CD4-positive, alpha-beta memory T cell (primary cell): Measurements from ENCODE around the gene PCDH10. TPM values are rescaled to one million over a fixed set of nuclear protein-coding genes. Genes with fewer than 3 reads are reported as not detected.

Source experiments
- CTCF ChIA-PET: fragments of 350-600 bp; sonication (Branson Sonifier 250); formaldehyde crosslinking; loops from one replicate; lab custom pipeline; 2021; ENCODE audit warnings: inconsistent platforms; ENCODE audit not compliant: partially characterized antibody; lab: Charles Lee
- POLR2A ChIA-PET: fragments of 350-600 bp; sonication (Branson Sonifier 250); formaldehyde crosslinking; loops from one replicate; lab custom pipeline; 2021; ENCODE audit not compliant: partially characterized antibody; lab: Charles Lee
- DNase-seq, 5 donors: peaks; one replicate each; pipeline versions ENCODE4 v3.0.0 to v3.0.0-alpha.2; 2020 to 2022; ENCODE audit warnings: mixed read lengths in 1 of 5
- H3K27ac ChIP-seq: one replicate; pipeline ENCODE4 v1.7.0; 2013; ENCODE audit warnings: low read depth, low read length
- H3K27me3 ChIP-seq: 2 replicates; pipeline ENCODE4 v1.7.0; 2013; ENCODE audit warnings: mild to moderate bottlenecking, low read length, moderate library complexity; ENCODE audit not compliant: insufficient read depth
- H3K36me3 ChIP-seq: 2 replicates; pipeline ENCODE4 v1.7.0; 2013; ENCODE audit warnings: mild to moderate bottlenecking, low read length, moderate library complexity; ENCODE audit not compliant: insufficient read depth
- H3K4me1 ChIP-seq: 2 replicates; pipeline ENCODE4 v1.7.0; 2013; ENCODE audit warnings: mild to moderate bottlenecking, low read length, moderate library complexity; ENCODE audit not compliant: insufficient read depth
- H3K4me3 ChIP-seq, 2 donors: one replicate each; pipeline ENCODE4 v1.7.0; 2013; ENCODE audit warnings: low read length in 2 of 2, mild to moderate bottlenecking in 1 of 2
- H3K9me3 ChIP-seq, 2 donors: one replicate each; pipeline ENCODE4 v1.7.0; 2013; ENCODE audit warnings: low read length in 2 of 2, control low read depth in 1 of 2; ENCODE audit not compliant: control insufficient read depth in 1 of 2
- H3K27ac Mint-ChIP-seq, 7 donors: one replicate each; pipeline ENCODE4 v1.8.0; 2020 to 2021; ENCODE audit warnings: mixed read lengths in 7 of 7, mild to moderate bottlenecking in 6 of 7, inconsistent platforms in 3 of 7, moderate library complexity in 3 of 7
- H3K27me3 Mint-ChIP-seq, 2 donors: one replicate each; pipeline ENCODE4 v1.8.0; 2020 to 2021; ENCODE audit warnings: mixed read lengths in 2 of 2
- H3K36me3 Mint-ChIP-seq, 2 donors: one replicate each; pipeline ENCODE4 v1.8.0; 2020 to 2021; ENCODE audit warnings: mixed read lengths in 2 of 2, inconsistent platforms in 1 of 2, mild to moderate bottlenecking in 1 of 2
- H3K4me1 Mint-ChIP-seq, 4 donors: one replicate each; pipeline ENCODE4 v1.8.0; 2020 to 2021; ENCODE audit warnings: mixed read lengths in 4 of 4, mild to moderate bottlenecking in 1 of 4
- H3K4me3 Mint-ChIP-seq, 8 donors: one replicate each; pipeline ENCODE4 v1.8.0; 2020 to 2021; ENCODE audit warnings: mixed read lengths in 8 of 8, mild to moderate bottlenecking in 7 of 8, moderate library complexity in 6 of 8, inconsistent platforms in 3 of 8
- H3K9me3 Mint-ChIP-seq, 8 donors: one replicate each; pipeline ENCODE4 v1.8.0; 2020 to 2021; ENCODE audit warnings: mixed read lengths in 8 of 8, mild to moderate bottlenecking in 5 of 8, inconsistent platforms in 3 of 8, moderate library complexity in 1 of 8
- intact Hi-C: fragments of 100-400 bp; cut with micrococcal nuclease; formaldehyde crosslinking; loops from one replicate; pipeline ENCODE4 v1.15.1; 2023
- polyA plus RNA-seq, 2 donors: library from polyadenylated mRNA; unstranded; fragments of 300-500 nt; fragmentation: Illumina TruSeq; gene quantifications; one replicate each; pipeline ENCODE4 v1.2.3, GENCODE V29; 2021
- total RNA-seq, 2 experiments: library from RNA; stranded (reverse); gene quantifications; one replicate each; pipeline ENCODE4 v1.2.3, GENCODE V29; 2021

PCDH10 gene
- total and polyA plus RNA-seq, 4 experiments from 2014 or later: not detected

GRCh38 chr4:133146574-133147241 is 2.4 kb upstream of the PCDH10 start:
- Histone ChIP-seq H3K4me1 (no peaks in the 10 kb centered on the region), H3K4me3 (no peak overlapping the region), H3K9me3 (no peaks in the 10 kb centered on the region), H3K36me3 (no peaks in the 10 kb centered on the region), H3K27me3 (peaks cover 7% of the 10 kb centered on the region), H3K27ac (no peak overlapping the region)
- Mint-ChIP-seq H3K9me3 (peaks cover 0 to 21% (median 6%) of the 10 kb centered on the region in 8 donors), H3K27ac (no peak overlapping the region), H3K27me3 (peaks cover 34 to 45% of the 10 kb centered on the region in 2 donors), H3K4me3 (peak overlapping the region in 2 of 8 donors; percentile 5 to 53), H3K36me3 (peaks cover 1 to 6% of the 10 kb centered on the region in 2 donors), H3K4me1 (peaks cover 4 to 34% (median 4%) of the 10 kb centered on the region in 4 donors)
- DNase-seq: no peak
- intact Hi-C loops: no loop called here
- ChIA-PET POLR2A (no interaction called here), CTCF (no interaction called here)

GRCh38 chr4:133147286-133147821 is 1.7 kb upstream of the PCDH10 start:
- ChIA-PET POLR2A (no interaction called here), CTCF (no interaction called here)
- peaks cover 7% of the 10 kb centered on the region for H3K27me3 ChIP-seq
- H3K27ac Mint-ChIP-seq: peak overlapping the region in 1 of 7 donors; percentile 6
- no peak overlapping the region for H3K4me3 ChIP-seq
- no peak for DNase-seq
- H3K4me1 Mint-ChIP-seq: peaks cover 4 to 34% (median 4%) of the 10 kb centered on the region in 4 donors
- peaks cover 0 to 21% (median 7%) of the 10 kb centered on the region in 8 donors for H3K9me3 Mint-ChIP-seq
- H3K27ac ChIP-seq: no peak overlapping the region
- H3K27me3 Mint-ChIP-seq: peaks cover 35 to 47% of the 10 kb centered on the region in 2 donors
- intact Hi-C loops: no loop called here
- H3K4me1 ChIP-seq: no peaks in the 10 kb centered on the region
- no peaks in the 10 kb centered on the region for H3K9me3 ChIP-seq
- no peaks in the 10 kb centered on the region for H3K36me3 ChIP-seq
- peak overlapping the region in 1 of 8 donors; percentile 53 for H3K4me3 Mint-ChIP-seq
- H3K36me3 Mint-ChIP-seq: peaks cover 1 to 6% of the 10 kb centered on the region in 2 donors

GRCh38 chr4:133147921-133148689 is 989 bp upstream of the PCDH10 start:
- Mint-ChIP-seq H3K4me3 (peak overlapping the region in 2 of 8 donors; percentile 28 to 41), H3K36me3 (peaks cover 1 to 10% of the 10 kb centered on the region in 2 donors), H3K27me3 (peaks cover 41 to 55% of the 10 kb centered on the region in 2 donors), H3K27ac (no peak overlapping the region), H3K9me3 (peaks cover 0 to 28% (median 11%) of the 10 kb centered on the region in 8 donors), H3K4me1 (peaks cover 4 to 38% (median 6%) of the 10 kb centered on the region in 4 donors)
- H3K27ac ChIP-seq: no peak overlapping the region
- no peak for DNase-seq
- ChIA-PET POLR2A (no interaction called here), CTCF (no interaction called here)
- H3K27me3 ChIP-seq: peaks cover 7% of the 10 kb centered on the region
- no peaks in the 10 kb centered on the region for H3K9me3 ChIP-seq
- no peak overlapping the region for H3K4me3 ChIP-seq
- H3K36me3 ChIP-seq: no peaks in the 10 kb centered on the region
- intact Hi-C loops: no loop called here
- H3K4me1 ChIP-seq: no peaks in the 10 kb centered on the region

- CTCF ChIA-PET: no interaction called here
- POLR2A ChIA-PET: no interaction called here
- Histone ChIP-seq H3K27me3 (peaks cover 7% of the 10 kb centered on the region), H3K4me3 (no peak overlapping the region), H3K27ac (no peak overlapping the region), H3K36me3 (no peaks in the 10 kb centered on the region), H3K4me1 (no peaks in the 10 kb centered on the region), H3K9me3 (no peaks in the 10 kb centered on the region)
- intact Hi-C loops: no loop called here
- Mint-ChIP-seq H3K4me1 (peaks cover 4 to 38% (median 6%) of the 10 kb centered on the region in 4 donors), H3K27ac (no peak overlapping the region), H3K4me3 (peak overlapping the region in 5 of 8 donors; percentile 30 to 76 (median 62)), H3K27me3 (peaks cover 41 to 55% of the 10 kb centered on the region in 2 donors), H3K9me3 (peaks cover 0 to 28% (median 11%) of the 10 kb centered on the region in 8 donors), H3K36me3 (peaks cover 1 to 10% of the 10 kb centered on the region in 2 donors)
- no peak for DNase-seq
These were observed 236 bp downstream of the PCDH10 start for GRCh38 chr4:133149364-133149695.

GRCh38 chr4:133149932-133150471 is 908 bp downstream of the PCDH10 start:
- no peak overlapping the region for H3K27ac Mint-ChIP-seq
- H3K4me3 Mint-ChIP-seq: peak overlapping the region in 1 of 8 donors; percentile 50
- H3K9me3 Mint-ChIP-seq: peaks cover 0 to 28% (median 11%) of the 10 kb centered on the region in 8 donors
- Histone ChIP-seq H3K27ac (no peak overlapping the region), H3K4me1 (no peaks in the 10 kb centered on the region), H3K27me3 (peaks cover 7% of the 10 kb centered on the region), H3K9me3 (no peaks in the 10 kb centered on the region), H3K36me3 (no peaks in the 10 kb centered on the region), H3K4me3 (no peak overlapping the region)
- POLR2A ChIA-PET: no interaction called here
- CTCF ChIA-PET: no interaction called here
- DNase-seq: no peak
- peaks cover 1 to 10% of the 10 kb centered on the region in 2 donors for H3K36me3 Mint-ChIP-seq
- peaks cover 4 to 38% (median 6%) of the 10 kb centered on the region in 4 donors for H3K4me1 Mint-ChIP-seq
- intact Hi-C loops: no loop called here
- H3K27me3 Mint-ChIP-seq: peaks cover 41 to 54% of the 10 kb centered on the region in 2 donors

- ChIA-PET CTCF (no interaction called here), POLR2A (no interaction called here)
- no peaks in the 10 kb centered on the region for H3K36me3 ChIP-seq
- DNase-seq: no peak
- no peaks in the 10 kb centered on the region for H3K4me1 ChIP-seq
- peaks cover 7% of the 10 kb centered on the region for H3K27me3 ChIP-seq
- Mint-ChIP-seq H3K36me3 (peaks cover 1 to 10% of the 10 kb centered on the region in 2 donors), H3K9me3 (peaks cover 0 to 28% (median 11%) of the 10 kb centered on the region in 8 donors), H3K4me3 (no peak overlapping the region), H3K27ac (no peak overlapping the region), H3K4me1 (peaks cover 4 to 38% (median 6%) of the 10 kb centered on the region in 4 donors), H3K27me3 (peaks cover 38 to 53% of the 10 kb centered on the region in 2 donors)
- no peak overlapping the region for H3K27ac ChIP-seq
- H3K9me3 ChIP-seq: no peaks in the 10 kb centered on the region
- no peak overlapping the region for H3K4me3 ChIP-seq
- intact Hi-C loops: no loop called here
These were observed 1.6 kb downstream of the PCDH10 start for GRCh38 chr4:133150486-133151340.
